Urinary bladder (tissue), 4 donors: ENCODE measurements around the gene AP1M2. TPM values are rescaled to one million over a fixed set of nuclear protein-coding genes. Genes with fewer than 3 reads are reported as not detected.
"Not testable (repeated sequence)": the region's sequence is repeated elsewhere in the genome, so short reads cannot be mapped to it uniquely, and the experiment has no call there.

ENCODE experiments used
- DNase-seq: peaks from one replicate; pipeline ENCODE4 v3.0.0-alpha.2; 2015; ENCODE audit errors: extremely low spot score
- H3K27ac ChIP-seq: one replicate; pipeline ENCODE4 v1.5.1; 2013; ENCODE audit warnings: low read depth, mild to moderate bottlenecking, moderate library complexity
- H3K36me3 ChIP-seq: one replicate; pipeline ENCODE4 v1.6.1; 2013; ENCODE audit warnings: mild to moderate bottlenecking, moderate library complexity; ENCODE audit not compliant: insufficient read depth
- H3K4me1 ChIP-seq: one replicate; pipeline ENCODE4 v1.6.1; 2013; ENCODE audit warnings: mild to moderate bottlenecking, moderate library complexity; ENCODE audit not compliant: insufficient read depth
- H3K4me3 ChIP-seq: one replicate; pipeline ENCODE4 v1.5.1; 2013; ENCODE audit warnings: low read depth, low read length
- WGBS: extraction: QIAGEN DNeasy Blood & Tissue Kit; methylation state at CpG from one replicate; pipeline ENCODE4 v1.1.7; 2013; 5-methylcytosine and 5-hydroxymethylcytosine counted together
- polyA plus RNA-seq: library from polyadenylated mRNA; stranded (reverse); fragments of 200-250 nt; gene quantifications from one replicate; pipeline ENCODE4 v1.2.3, GENCODE V29; 2013
- total RNA-seq: library from RNA; depleted of rRNA; stranded (reverse); fragments of >200 nt; gene quantifications from one replicate; pipeline ENCODE4 v1.2.3, GENCODE V29; 2014
- donor health status: healthy with polysubstance abuse.
- donor health status: healthy.

The AP1M2 gene
- total and polyA plus RNA-seq, 2 donors = 9.3 to 9.4 TPM

- WGBS = under 1% methylated on average over 94 of the region's 94 CpGs
- peak; percentile 90 for DNase-seq
- peak within 1 kb of the TSS; percentile 80 for H3K4me3 ChIP-seq
- peak within 1 kb of the TSS; percentile 85 for H3K27ac ChIP-seq
- no peaks in the 10 kb centered on the region for H3K4me1 ChIP-seq
- H3K36me3 ChIP-seq = no peaks in the 10 kb centered on the region
These were observed 21.3 kb downstream of the AP1M2 start, which contains the start of gene KRI1 for GRCh38 chr19:10565567-10566407. Gene KRI1 (minus strand): TSS chr19:10566010. CDS start chr19:10565999, 11 bp downstream.

- no peaks in the 10 kb centered on the region for H3K4me1 ChIP-seq
- no peak for DNase-seq
- WGBS = 12% methylated on average over 10 of the region's 10 CpGs
- no peaks in the 10 kb centered on the region for H3K36me3 ChIP-seq
- peak overlapping the region; percentile 85 for H3K27ac ChIP-seq
- peak overlapping the region; percentile 80 for H3K4me3 ChIP-seq
These were observed 22.0 kb downstream of the AP1M2 start for GRCh38 chr19:10565028-10565566.

- 93% methylated on average over 5 of the region's 5 CpGs for WGBS
- Histone ChIP-seq H3K27ac (no peak overlapping the region), H3K4me3 (no peak overlapping the region), H3K36me3 (no peaks in the 10 kb centered on the region), H3K4me1 (no peaks in the 10 kb centered on the region)
- DNase-seq = no peak
These were observed 24.5 kb downstream of the AP1M2 start for GRCh38 chr19:10562609-10563008.

GRCh38 chr19:10560154-10560553, 27.0 kb downstream of the AP1M2 start:
- Histone ChIP-seq H3K4me3 (no peak overlapping the region), H3K4me1 (no peaks in the 10 kb centered on the region), H3K36me3 (no peaks in the 10 kb centered on the region), H3K27ac (no peak overlapping the region)
- no peak for DNase-seq
- WGBS = 92% methylated on average over 7 of the region's 7 CpGs

GRCh38 chr19:10557603-10558197, 29.4 kb downstream of the AP1M2 start:
- WGBS = 94% methylated on average over 33 of the region's 33 CpGs
- Histone ChIP-seq H3K4me1 (no peaks in the 10 kb centered on the region), H3K4me3 (no peak overlapping the region), H3K36me3 (no peaks in the 10 kb centered on the region), H3K27ac (no peak overlapping the region)
- DNase-seq = no peak

GRCh38 chr19:10555610-10555973, 31.5 kb downstream of the AP1M2 start:
- Histone ChIP-seq H3K4me1 (no peaks in the 10 kb centered on the region), H3K36me3 (no peaks in the 10 kb centered on the region), H3K4me3 (no peak overlapping the region), H3K27ac (no peak overlapping the region)
- no peak for DNase-seq
- 87% methylated on average over 7 of the region's 7 CpGs for WGBS

GRCh38 chr19:10554760-10555609, 32.1 kb downstream of the AP1M2 start:
- no peak for DNase-seq
- Histone ChIP-seq H3K4me1 (no peaks in the 10 kb centered on the region), H3K27ac (no peak overlapping the region), H3K36me3 (no peaks in the 10 kb centered on the region), H3K4me3 (no peak overlapping the region)
- 80% methylated on average over 30 of the region's 30 CpGs for WGBS

- H3K4me1 ChIP-seq = no peaks in the 10 kb centered on the region
- no peaks in the 10 kb centered on the region for H3K36me3 ChIP-seq
- no peak for DNase-seq
These were observed 33.1 kb downstream of the AP1M2 start for GRCh38 chr19:10553943-10554381.

GRCh38 chr19:10553087-10553667, 33.9 kb downstream of the AP1M2 start:
- WGBS = 71% methylated on average over 13 of the region's 13 CpGs
- no peaks in the 10 kb centered on the region for H3K4me1 ChIP-seq
- H3K36me3 ChIP-seq = peaks cover 3% of the 10 kb centered on the region
- H3K4me3 ChIP-seq = no peak overlapping the region
- DNase-seq = no peak
- no peak overlapping the region for H3K27ac ChIP-seq

More at GRCh38 chr19:10553943-10554381, 33.1 kb downstream of the AP1M2 start:
- Histone ChIP-seq H3K27ac (no peak overlapping the region), H3K4me3 (no peak overlapping the region)
- WGBS = 61% methylated on average over 12 of the region's 12 CpGs

GRCh38 chr19:10552510-10553053, 34.5 kb downstream of the AP1M2 start:
- DNase-seq = no peak
- H3K27ac ChIP-seq = no peak overlapping the region
- H3K4me1 ChIP-seq = no peaks in the 10 kb centered on the region
- H3K36me3 ChIP-seq = peaks cover 3% of the 10 kb centered on the region
- 80% methylated on average over 12 of the region's 12 CpGs for WGBS
- H3K4me3 ChIP-seq = no peak overlapping the region

- 93% methylated on average over 12 of the region's 12 CpGs for WGBS
- H3K27ac ChIP-seq = no peak overlapping the region
- H3K4me3 ChIP-seq = no peak overlapping the region
- H3K36me3 ChIP-seq = peaks cover 3% of the 10 kb centered on the region
- no peak for DNase-seq
- H3K4me1 ChIP-seq = no peaks in the 10 kb centered on the region
These were observed 35.3 kb downstream of the AP1M2 start for GRCh38 chr19:10551698-10552301.

- not testable (repeated sequence) for H3K4me1 ChIP-seq, H3K4me3 ChIP-seq, H3K27ac ChIP-seq, DNase-seq, H3K36me3 ChIP-seq
- 96% methylated on average over 9 of the region's 9 CpGs for WGBS
These were observed 36.1 kb downstream of the AP1M2 start for GRCh38 chr19:10551006-10551405.
